WTC11 (cell line): ENCODE measurements around the gene TRIM62.

Experiments used
- ATF3 ChIP-seq: sonication (generic); formaldehyde crosslinking; conservative IDR thresholded peaks from 2 replicates; pipeline ENCODE4 v1.8.1; 2022; ENCODE audit warnings: mild to moderate bottlenecking, missing genetic modification reagents
- ATF6 ChIP-seq: sonication (generic); formaldehyde crosslinking; IDR thresholded peaks from 2 replicates; pipeline ENCODE4 v1.8.1; 2023; ENCODE audit warnings: mild to moderate bottlenecking, missing genetic modification reagents
- CREB1 ChIP-seq: sonication (generic); formaldehyde crosslinking; IDR thresholded peaks from 2 replicates; pipeline ENCODE4 v1.8.0; 2023; ENCODE audit warnings: mild to moderate bottlenecking, missing genetic modification reagents
- CTCF ChIP-seq: fragments of 200-600 bp; IDR thresholded peaks from 2 replicates; pipeline ENCODE4 v1.8.0; 2022; ENCODE audit warnings: antibody characterized with exemption
- RELA ChIP-seq: sonication (generic); formaldehyde crosslinking; IDR thresholded peaks from 2 replicates; pipeline ENCODE4 v1.8.1; 2022; ENCODE audit warnings: missing genetic modification reagents, mild to moderate bottlenecking, borderline replicate concordance
- STAT6 ChIP-seq: sonication (generic); formaldehyde crosslinking; conservative IDR thresholded peaks from 2 replicates; pipeline ENCODE4 v1.8.1; 2023; ENCODE audit warnings: mild to moderate bottlenecking, low read depth, missing genetic modification reagents, moderate library complexity
- TCF7 ChIP-seq: sonication (generic); formaldehyde crosslinking; IDR thresholded peaks from 2 replicates; pipeline ENCODE4 v1.8.0; 2022; ENCODE audit warnings: mild to moderate bottlenecking, low read depth, missing genetic modification reagents, moderate library complexity
- TP53 ChIP-seq: sonication (generic); formaldehyde crosslinking; IDR thresholded peaks from 2 replicates; pipeline ENCODE4 v1.8.1; 2023; ENCODE audit warnings: mild to moderate bottlenecking, missing genetic modification reagents
- ZBTB43 ChIP-seq: sonication (generic); formaldehyde crosslinking; IDR thresholded peaks from 2 replicates; pipeline ENCODE4 v1.8.1; 2023; ENCODE audit warnings: mild to moderate bottlenecking, missing genetic modification reagents
- ZNF138 ChIP-seq: sonication (generic); formaldehyde crosslinking; conservative IDR thresholded peaks from 2 replicates; pipeline ENCODE4 v1.8.1; 2022; ENCODE audit warnings: mild to moderate bottlenecking, moderate library complexity, missing genetic modification reagents
- ZNF512 ChIP-seq: sonication (generic); formaldehyde crosslinking; IDR thresholded peaks from 2 replicates; pipeline ENCODE4 v1.8.1; 2022; ENCODE audit warnings: missing genetic modification reagents, borderline replicate concordance
- ZNF532 ChIP-seq: fragments of 250-450 bp; sonication (Bioruptor Pico); IDR thresholded peaks from 2 replicates; pipeline ENCODE4 v1.9.0; 2021; ENCODE audit warnings: mild to moderate bottlenecking, borderline replicate concordance

GRCh38 chr1:33126411-33127000 lies 55.3 kb downstream of the TRIM62 start:
- TF ChIP-seq CTCF (no peak), TP53 (CRISPR knock-in tag) (no peak), TCF7 (CRISPR knock-in tag) (no peak), STAT6 (CRISPR knock-in tag) (no peak), ATF3 (CRISPR knock-in tag) (no peak), ATF6 (CRISPR knock-in tag) (no peak), RELA (CRISPR knock-in tag) (no peak), ZNF138 (CRISPR knock-in tag) (no peak), ZNF512 (no peak), ZNF532 (CRISPR knock-in tag) (no peak), CREB1 (no peak), ZBTB43 (CRISPR knock-in tag) (no peak)
